Panc1 (cell line): ENCODE results near the gene PPFIA4. TPM values are rescaled to one million over a fixed set of nuclear protein-coding genes. Genes with fewer than 3 reads are reported as not detected.

Experiments used
- ATAC-seq: fragments of 200-7000 bp; cut with Tn5 transposase; 2 replicates; pipeline ENCODE4 v1.9.1; 2020; ENCODE audit warnings: mild to moderate bottlenecking, moderate library complexity
- BruUV-seq: library from RNA; stranded (reverse); fragments of 400-500 nt; replicated peaks from 2 replicates; lab custom pipeline; 2021; lab: Mats Ljungman, UMichigan
- CTCF ChIA-PET: fragments of 300-600 bp; sonication (Branson Sonifier 250); formaldehyde crosslinking; loops from one replicate; lab custom pipeline; 2022; ENCODE audit warnings: antibody characterized with exemption; lab: Charles Lee
- POLR2A ChIA-PET: fragments of 300-600 bp; sonication (Branson Sonifier 250); formaldehyde crosslinking; loops from one replicate; lab custom pipeline; 2022; ENCODE audit warnings: antibody characterized with exemption; lab: Charles Lee
- DNase-seq: peaks from one replicate; pipeline ENCODE4 v3.0.0-alpha.2; 2010; ENCODE audit warnings: low read depth, low spot score
- H3K27ac ChIP-seq: 2 replicates; pipeline ENCODE4 v1.5.1; 2011; ENCODE audit warnings: mild to moderate bottlenecking, low read length, inconsistent platforms
- H3K27me3 ChIP-seq: fragments of 200-500 bp; sonication (Bioruptor generic); 2 replicates; pipeline ENCODE4 v1.6.0; 2014; ENCODE audit warnings: low read length, inconsistent platforms; ENCODE audit not compliant: control insufficient read depth, insufficient read depth
- H3K36me3 ChIP-seq: fragments of 200-500 bp; sonication (Bioruptor generic); 2 replicates; pipeline ENCODE4 v1.5.1; 2014; ENCODE audit warnings: inconsistent platforms, mild to moderate bottlenecking, low read length, moderate library complexity; ENCODE audit not compliant: control insufficient read depth, insufficient read depth
- H3K4me1 ChIP-seq: 2 replicates; pipeline ENCODE4 v1.5.1; 2011; ENCODE audit warnings: inconsistent platforms, mild to moderate bottlenecking, low read length, moderate library complexity; ENCODE audit not compliant: control insufficient read depth, insufficient read depth
- H3K4me3 ChIP-seq, 2 experiments: 2 replicates each; pipeline ENCODE4 v1.5.1; 2011 to 2012; ENCODE audit warnings: low read depth in 2 of 2, low read length in 2 of 2, mild to moderate bottlenecking in 2 of 2, inconsistent platforms in 1 of 2, moderate library complexity in 1 of 2
- H3K9me3 ChIP-seq: fragments of 200-500 bp; sonication (Bioruptor generic); 2 replicates; pipeline ENCODE4 v1.5.1; 2014; ENCODE audit warnings: low read depth, mild to moderate bottlenecking, inconsistent platforms, low read length, moderate library complexity; ENCODE audit not compliant: control insufficient read depth, insufficient read depth
- CTCF ChIP-seq: fragments of 450-650 bp; IDR thresholded peaks from 2 replicates; pipeline ENCODE4 v1.5.1; 2017; ENCODE audit warnings: mild to moderate bottlenecking
- POLR2AphosphoS5 ChIP-seq: IDR thresholded peaks from 2 replicates; pipeline ENCODE4 v1.6.1; 2012; ENCODE audit warnings: mild to moderate bottlenecking, low read depth, low read length, moderate library complexity
- REST ChIP-seq, 2 experiments: IDR thresholded peaks; 2 replicates each; pipeline ENCODE4 v1.6.1; 2011 to 2012; ENCODE audit warnings: low read depth in 2 of 2, control low read depth in 1 of 2, low read length in 1 of 2, mild to moderate bottlenecking in 1 of 2, moderate library complexity in 1 of 2; ENCODE audit not compliant: insufficient read depth in 1 of 2
- SIN3A ChIP-seq: IDR thresholded peaks from 2 replicates; pipeline ENCODE4 v1.6.1; 2012; ENCODE audit warnings: low read depth, mild to moderate bottlenecking, low read length, moderate library complexity, borderline replicate concordance; ENCODE audit not compliant: insufficient read depth
- TCF7L2 ChIP-seq: IDR thresholded peaks from 2 replicates; pipeline ENCODE4 v1.6.1; 2011; ENCODE audit warnings: mild to moderate bottlenecking, low read depth, low read length, inconsistent platforms
- in situ Hi-C: cut with HindIII; loops from 2 replicates; pipeline ENCODE4 v1.10.0; 2016; ENCODE audit warnings: low sequenced_read_pairs, low pct_unique_long_range_greater_than_20kb
- intact Hi-C: fragments of 100-400 bp; cut with micrococcal nuclease; formaldehyde crosslinking; loops from one replicate; pipeline ENCODE4 v1.10.0; 2022; ENCODE audit not compliant: unreplicated experiment
- total RNA-seq: library from RNA; stranded (reverse); gene quantifications from one replicate; pipeline ENCODE4 v1.2.1, GENCODE V29; 2021; ENCODE audit not compliant: unreplicated experiment

Gene PPFIA4
- total RNA-seq, 1 experiment from 2014 or later: 1.9 TPM

GRCh38 chr1:203055161-203055799, 29.0 kb downstream of the PPFIA4 start:
- CTCF ChIA-PET: no interaction called here
- TF ChIP-seq REST (IDR thresholded peaks at IDR 0.05; ENCODE audit: insufficient read depth in 1 of 2, low read depth in 2 of 2, low read length in 1 of 2) (no peak), SIN3A (no peak), POLR2AphosphoS5 (no peak), TCF7L2 (no peak), CTCF (no peak; the same call in 1 of the 2 replicates)
- intact Hi-C loops: no loop called here
- no peak overlapping the region for H3K27ac ChIP-seq
- ATAC-seq (no peak), DNase-seq (no peak)
- BruUV-seq: no TSS peak
- no peaks in the 10 kb centered on the region for H3K9me3 ChIP-seq
- H3K4me3 ChIP-seq: no peak overlapping the region
- H3K27me3 ChIP-seq: no peaks in the 10 kb centered on the region
- no peaks in the 10 kb centered on the region for H3K36me3 ChIP-seq
- POLR2A ChIA-PET: no interaction called here
- in situ Hi-C loops: no loop called here
- no peaks in the 10 kb centered on the region for H3K4me1 ChIP-seq

GRCh38 chr1:203056012-203056411, 29.7 kb downstream of the PPFIA4 start:
- no TSS peak for BruUV-seq
- intact Hi-C loops: no loop called here
- no peak for DNase-seq
- no peak for TF ChIP-seq POLR2AphosphoS5
- no peak for TF ChIP-seq REST (IDR thresholded peaks at IDR 0.05; ENCODE audit: insufficient read depth in 1 of 2, low read depth in 2 of 2, low read length in 1 of 2)
- TF ChIP-seq TCF7L2: no peak
- no peak for TF ChIP-seq SIN3A
- no peak for TF ChIP-seq CTCF
- no peaks in the 10 kb centered on the region for H3K27me3 ChIP-seq
- in situ Hi-C loops: no loop called here
- POLR2A ChIA-PET: no interaction called here
- no peaks in the 10 kb centered on the region for H3K4me1 ChIP-seq
- no peak overlapping the region for H3K4me3 ChIP-seq
- H3K9me3 ChIP-seq: no peaks in the 10 kb centered on the region
- ATAC-seq: no peak
- no peak overlapping the region for H3K27ac ChIP-seq
- H3K36me3 ChIP-seq: no peaks in the 10 kb centered on the region
- CTCF ChIA-PET: no interaction called here
